CD4-positive, CD25-positive, alpha-beta regulatory T cell (primary cell): ENCODE results near the gene ASB3. TPM values are rescaled to one million over a fixed set of nuclear protein-coding genes. Genes with fewer than 3 reads are reported as not detected.
"Not testable (repeated sequence)": the region's sequence is repeated elsewhere in the genome, so short reads cannot be mapped to it uniquely, and the experiment has no call there.

Experiments
- ATAC-seq, 2 donors: fragments of 150-1000 bp; cut with Tn5 transposase; one replicate each; pipeline ENCODE4 v1.10.0; 2021; ENCODE audit warnings: low read depth in 2 of 2, moderate number of reproducible peaks in 2 of 2, moderate library complexity in 1 of 2
- DNase-seq, 3 donors: peaks; one replicate each; pipeline versions ENCODE4 v3.0.0 to v3.0.0-alpha.2; 2012 to 2022; ENCODE audit warnings: mixed read lengths in 1 of 3
- H3K27ac ChIP-seq: one replicate; pipeline ENCODE4 v1.7.0; 2013; ENCODE audit warnings: mild to moderate bottlenecking, low read length; ENCODE audit not compliant: insufficient read depth, poor library complexity, severe bottlenecking
- H3K27me3 ChIP-seq: one replicate; pipeline ENCODE4 v1.7.0; 2013; ENCODE audit warnings: low read length; ENCODE audit not compliant: control insufficient read depth, insufficient read depth
- H3K36me3 ChIP-seq: one replicate; pipeline ENCODE4 v1.7.0; 2013; ENCODE audit warnings: mild to moderate bottlenecking, low read length, moderate library complexity; ENCODE audit not compliant: control insufficient read depth, insufficient read depth
- H3K4me1 ChIP-seq: 2 replicates; pipeline ENCODE4 v1.7.0; 2013; ENCODE audit warnings: mild to moderate bottlenecking, low read length; ENCODE audit not compliant: insufficient read depth, control insufficient read depth, poor library complexity, severe bottlenecking
- H3K4me3 ChIP-seq: one replicate; pipeline ENCODE4 v1.7.0; 2013; ENCODE audit warnings: low read depth, mild to moderate bottlenecking, low read length, moderate library complexity
- H3K9me3 ChIP-seq, 2 experiments: 1 replicate in 1 of 2; 2 replicates in 1 of 2; pipeline ENCODE4 v1.7.0; 2013; ENCODE audit warnings: low read length in 2 of 2, mild to moderate bottlenecking in 1 of 2, moderate library complexity in 1 of 2; ENCODE audit not compliant: control insufficient read depth in 2 of 2
- H3K27ac Mint-ChIP-seq, 3 donors: one replicate each; pipeline ENCODE4 v1.8.0; 2020 to 2022; ENCODE audit warnings: mild to moderate bottlenecking in 3 of 3, mixed read lengths in 3 of 3, moderate library complexity in 2 of 3
- H3K27me3 Mint-ChIP-seq: one replicate; pipeline ENCODE4 v1.8.0; 2022; ENCODE audit warnings: mild to moderate bottlenecking, mixed read lengths
- H3K36me3 Mint-ChIP-seq: one replicate; pipeline ENCODE4 v1.8.0; 2020; ENCODE audit warnings: mixed read lengths
- H3K4me1 Mint-ChIP-seq, 4 donors: one replicate each; pipeline ENCODE4 v1.8.0; 2020 to 2022; ENCODE audit warnings: mixed read lengths in 4 of 4, mild to moderate bottlenecking in 1 of 4
- H3K4me3 Mint-ChIP-seq, 4 donors: one replicate each; pipeline ENCODE4 v1.8.0; 2020 to 2022; ENCODE audit warnings: mild to moderate bottlenecking in 4 of 4, mixed read lengths in 4 of 4, moderate library complexity in 3 of 4
- H3K9me3 Mint-ChIP-seq, 7 donors: one replicate each; pipeline ENCODE4 v1.8.0; 2020 to 2022; ENCODE audit warnings: mixed read lengths in 7 of 7, mild to moderate bottlenecking in 3 of 7, moderate library complexity in 2 of 7
- polyA plus RNA-seq, 4 donors: library from polyadenylated mRNA; unstranded; fragments of 300-500 nt; fragmentation: Illumina TruSeq; gene quantifications; one replicate each; pipeline ENCODE4 v1.2.3, GENCODE V29; 2021
- total RNA-seq: library from RNA; stranded (reverse); gene quantifications from one replicate; pipeline ENCODE4 v1.2.3, GENCODE V29; 2022

ASB3 gene
- total and polyA plus RNA-seq, 5 donors from 2014 or later, result 15.8 to 38.7 (median 20.5) TPM

GRCh38 chr2:53690876-53691275 lies 95.9 kb downstream of the ASB3 start:
- H3K36me3 Mint-ChIP-seq, result peaks cover 34% of the 10 kb centered on the region
- H3K9me3 Mint-ChIP-seq, result peaks cover 0 to 2% (median 0%) of the 10 kb centered on the region in 7 donors
- Histone ChIP-seq H3K27ac (no peak overlapping the region), H3K9me3 (no peaks in the 10 kb centered on the region), H3K4me1 (no peaks in the 10 kb centered on the region), H3K36me3 (peaks cover 27% of the 10 kb centered on the region), H3K4me3 (no peak overlapping the region), H3K27me3 (no peaks in the 10 kb centered on the region)
- ATAC-seq (no peak), DNase-seq (peak in 1 of 3 donors; percentile 11)
- H3K4me1 Mint-ChIP-seq, result peaks cover 0 to 6% (median 5%) of the 10 kb centered on the region in 4 donors
- no peak overlapping the region for H3K4me3 Mint-ChIP-seq
- no peak overlapping the region for H3K27ac Mint-ChIP-seq
- H3K27me3 Mint-ChIP-seq, result no peaks in the 10 kb centered on the region

GRCh38 chr2:53672881-53673522 lies 113.8 kb downstream of the ASB3 start:
- no peak overlapping the region for H3K4me3 Mint-ChIP-seq

DNA sequence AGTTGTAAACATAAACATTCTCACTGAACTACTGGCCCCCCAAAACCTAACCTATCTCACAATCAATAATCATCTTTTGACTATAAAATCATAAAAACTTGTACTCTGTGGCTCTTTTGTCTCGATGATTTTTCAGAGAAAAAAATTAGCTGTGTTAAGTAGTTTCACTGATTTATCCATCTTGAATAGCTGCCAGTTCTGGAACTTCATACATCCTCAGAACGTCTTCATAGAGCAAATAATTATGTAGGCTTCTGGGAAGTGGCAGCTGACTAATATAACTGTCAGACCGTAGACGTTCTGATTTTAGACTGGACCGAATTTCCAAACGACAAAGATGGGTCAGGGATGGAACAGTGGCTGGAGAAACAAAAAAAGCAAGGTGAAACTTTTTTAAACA lies 116.4 kb downstream of the ASB3 start:
- Histone ChIP-seq H3K27ac (no peak overlapping the region), H3K4me1 (no peaks in the 10 kb centered on the region), H3K9me3 (no peaks in the 10 kb centered on the region), H3K27me3 (no peaks in the 10 kb centered on the region), H3K4me3 (no peak overlapping the region), H3K36me3 (peaks cover 5% of the 10 kb centered on the region)
- Mint-ChIP-seq H3K27me3 (no peaks in the 10 kb centered on the region), H3K4me3 (no peak overlapping the region), H3K4me1 (peaks cover 0 to 10% (median 5%) of the 10 kb centered on the region in 4 donors), H3K36me3 (peaks cover 42% of the 10 kb centered on the region), H3K9me3 (peaks cover 0 to 8% (median 2%) of the 10 kb centered on the region in 7 donors), H3K27ac (no peak overlapping the region)
- ATAC-seq (no peak), DNase-seq (no peak)

More at GRCh38 chr2:53672881-53673522, 113.8 kb downstream of the ASB3 start:
- Histone ChIP-seq H3K36me3 (peaks cover 5% of the 10 kb centered on the region), H3K4me1 (no peaks in the 10 kb centered on the region), H3K9me3 (no peaks in the 10 kb centered on the region), H3K27ac (no peak overlapping the region), H3K4me3 (no peak overlapping the region), H3K27me3 (no peaks in the 10 kb centered on the region)
- Mint-ChIP-seq H3K27ac (peak overlapping the region in 1 of 3 donors; percentile 1), H3K27me3 (no peaks in the 10 kb centered on the region), H3K36me3 (peaks cover 33% of the 10 kb centered on the region), H3K4me1 (peaks cover 0 to 8% (median 3%) of the 10 kb centered on the region in 4 donors), H3K9me3 (peaks cover 0 to 3% (median 0%) of the 10 kb centered on the region in 7 donors)
- no peak for ATAC-seq
- DNase-seq, result no peak

DNA sequence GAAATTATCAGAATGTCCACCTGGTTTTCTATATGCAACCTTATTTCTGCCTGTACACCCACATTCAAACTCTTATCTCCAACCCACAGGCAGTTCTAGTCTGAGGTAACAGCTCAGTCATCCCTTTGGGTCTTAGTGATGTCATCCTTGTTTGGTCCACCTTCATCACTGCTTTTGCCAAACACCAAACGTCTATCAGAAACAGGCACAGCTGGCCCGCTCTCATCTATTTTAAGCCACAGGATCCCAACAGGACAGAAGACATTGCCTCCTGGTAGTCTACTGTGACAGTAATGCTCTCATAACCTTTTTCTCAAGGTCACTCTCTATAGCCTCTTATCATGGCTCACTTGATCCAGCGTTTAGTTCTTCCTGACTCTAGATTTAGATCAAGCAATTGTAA lies 118.1 kb downstream of the ASB3 start:
- Histone ChIP-seq H3K4me1 (no peaks in the 10 kb centered on the region), H3K9me3 (no peaks in the 10 kb centered on the region), H3K27ac (no peak overlapping the region), H3K4me3 (no peak overlapping the region), H3K36me3 (peaks cover 5% of the 10 kb centered on the region), H3K27me3 (no peaks in the 10 kb centered on the region)
- no peak for ATAC-seq
- Mint-ChIP-seq H3K4me1 (peaks cover 0 to 14% (median 5%) of the 10 kb centered on the region in 4 donors), H3K9me3 (peaks cover 0 to 11% (median 3%) of the 10 kb centered on the region in 7 donors), H3K4me3 (no peak overlapping the region), H3K36me3 (peaks cover 47% of the 10 kb centered on the region), H3K27me3 (no peaks in the 10 kb centered on the region), H3K27ac (no peak overlapping the region)
- DNase-seq, result no peak

GRCh38 chr2:53667130-53667529 lies 119.6 kb downstream of the ASB3 start:
- not testable (repeated sequence) for H3K27ac ChIP-seq, H3K4me1 Mint-ChIP-seq, H3K9me3 ChIP-seq, H3K36me3 ChIP-seq, ATAC-seq, H3K27ac Mint-ChIP-seq, H3K4me3 ChIP-seq, DNase-seq, H3K4me3 Mint-ChIP-seq, H3K4me1 ChIP-seq, H3K27me3 ChIP-seq, H3K27me3 Mint-ChIP-seq
- H3K9me3 Mint-ChIP-seq, result peaks cover 0 to 12% (median 3%) of the 10 kb centered on the region in 7 donors
- H3K36me3 Mint-ChIP-seq, result peaks cover 51% of the 10 kb centered on the region

DNA sequence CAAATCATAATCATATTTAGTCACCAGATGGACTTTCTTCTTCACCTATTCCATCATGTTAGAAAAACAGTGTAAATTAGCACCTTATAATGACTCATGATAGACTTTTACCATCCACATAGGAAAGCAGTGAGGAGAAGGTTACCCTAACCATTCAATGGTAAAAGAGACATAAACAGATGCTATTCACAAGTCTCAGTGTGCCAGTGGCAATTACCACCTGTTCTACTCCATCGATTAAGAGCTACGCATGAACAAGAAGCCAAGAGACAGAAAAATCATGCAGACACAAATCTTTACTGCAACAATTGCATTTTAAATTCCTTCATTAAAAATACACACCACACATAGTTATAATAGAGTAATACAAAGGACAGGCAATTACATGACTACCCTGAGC lies 125.9 kb downstream of the ASB3 start:
- H3K27me3 Mint-ChIP-seq, result no peaks in the 10 kb centered on the region
- peaks cover 0 to 8% (median 1%) of the 10 kb centered on the region in 7 donors for H3K9me3 Mint-ChIP-seq
- peaks cover 26% of the 10 kb centered on the region for H3K36me3 Mint-ChIP-seq
- H3K4me1 Mint-ChIP-seq, result peaks cover 0 to 12% (median 2%) of the 10 kb centered on the region in 4 donors
- H3K4me3 ChIP-seq, result no peak overlapping the region
- no peak overlapping the region for H3K27ac Mint-ChIP-seq
- ATAC-seq (no peak), DNase-seq (no peak)
- H3K27ac ChIP-seq, result no peak overlapping the region
- no peaks in the 10 kb centered on the region for H3K9me3 ChIP-seq
- H3K4me3 Mint-ChIP-seq, result no peak overlapping the region
- no peaks in the 10 kb centered on the region for H3K4me1 ChIP-seq
- H3K27me3 ChIP-seq, result no peaks in the 10 kb centered on the region
- H3K36me3 ChIP-seq, result no peaks in the 10 kb centered on the region

DNA sequence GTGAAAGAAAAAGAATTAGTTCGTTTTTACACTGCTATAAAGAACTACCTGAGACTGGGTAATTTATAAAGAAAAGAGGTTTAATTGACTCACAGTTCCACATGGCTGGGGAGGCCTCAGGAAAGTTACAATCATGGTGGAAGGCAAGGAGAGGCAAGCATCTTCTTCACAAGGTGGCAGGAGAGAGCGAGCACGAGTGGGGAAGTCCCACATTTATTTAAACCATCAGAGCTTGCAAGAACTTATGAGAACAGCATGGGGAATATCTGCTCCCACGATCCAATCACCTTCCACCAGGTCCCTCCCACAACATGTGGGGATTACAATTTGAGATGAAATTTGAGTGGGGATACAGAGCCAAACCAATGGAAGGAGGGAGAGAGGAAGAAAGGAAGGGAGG lies 128.3 kb downstream of the ASB3 start:
- H3K36me3 Mint-ChIP-seq, H3K4me1 ChIP-seq, H3K36me3 ChIP-seq, H3K4me3 Mint-ChIP-seq, ATAC-seq, DNase-seq, H3K27me3 Mint-ChIP-seq, H3K27ac Mint-ChIP-seq, H3K27ac ChIP-seq, H3K9me3 Mint-ChIP-seq, H3K27me3 ChIP-seq, H3K9me3 ChIP-seq, H3K4me3 ChIP-seq, H3K4me1 Mint-ChIP-seq: not testable (repeated sequence)

- no peaks in the 10 kb centered on the region for H3K27me3 Mint-ChIP-seq
- H3K4me3 Mint-ChIP-seq, result no peak overlapping the region
Measured at GRCh38 chr2:53655256-53655655, 131.5 kb downstream of the ASB3 start.

More at GRCh38 chr2:53655256-53655655, 131.5 kb downstream of the ASB3 start:
- H3K27me3 ChIP-seq, result no peaks in the 10 kb centered on the region
- Mint-ChIP-seq H3K36me3 (peaks cover 3% of the 10 kb centered on the region), H3K4me1 (peaks cover 0 to 5% (median 0%) of the 10 kb centered on the region in 4 donors), H3K9me3 (peaks cover 0 to 4% (median 0%) of the 10 kb centered on the region in 7 donors), H3K27ac (no peak overlapping the region)
- no peaks in the 10 kb centered on the region for H3K36me3 ChIP-seq
- H3K4me3 ChIP-seq, result no peak overlapping the region
- H3K9me3 ChIP-seq, result no peaks in the 10 kb centered on the region
- H3K27ac ChIP-seq, result no peak overlapping the region
- DNase-seq (no peak), ATAC-seq (no peak)
- H3K4me1 ChIP-seq, result no peaks in the 10 kb centered on the region
